Mesodermal cell (in vitro differentiated cells): ENCODE measurements around the gene MTHFR.

Experiments used
- H3K27ac ChIP-seq: 2 replicates; pipeline ENCODE4 v1.7.0; 2013; ENCODE audit warnings: mild to moderate bottlenecking, low read depth, low read length, moderate library complexity; ENCODE audit not compliant: severe bottlenecking
- H3K36me3 ChIP-seq: 2 replicates; pipeline ENCODE4 v1.7.1; 2013; ENCODE audit warnings: mild to moderate bottlenecking, low read length, moderate library complexity; ENCODE audit not compliant: control insufficient read depth, insufficient read depth
- H3K4me1 ChIP-seq: one replicate; pipeline ENCODE4 v1.7.1; 2013; ENCODE audit warnings: mild to moderate bottlenecking, low read length; ENCODE audit not compliant: insufficient read depth, control insufficient read depth, poor library complexity, severe bottlenecking
- H3K4me3 ChIP-seq: 2 replicates; pipeline ENCODE4 v1.7.0; 2013; ENCODE audit warnings: low read length, control low read depth, mild to moderate bottlenecking; ENCODE audit not compliant: insufficient read depth, poor library complexity, severe bottlenecking; ENCODE audit errors: extremely low read depth
- H3K9me3 ChIP-seq: 2 replicates; pipeline ENCODE4 v1.7.1; 2013; ENCODE audit warnings: mild to moderate bottlenecking, low read length, moderate library complexity; ENCODE audit not compliant: control insufficient read depth
- WGBS, 2 experiments: methylation state at CpG; one replicate each; pipeline ENCODE4 v1.1.5; 2013; ENCODE audit warnings: missing lambda C conversion rate in 2 of 2; ENCODE audit not compliant: insufficient coverage in 2 of 2; 5-methylcytosine and 5-hydroxymethylcytosine counted together

MTHFR gene

DNA sequence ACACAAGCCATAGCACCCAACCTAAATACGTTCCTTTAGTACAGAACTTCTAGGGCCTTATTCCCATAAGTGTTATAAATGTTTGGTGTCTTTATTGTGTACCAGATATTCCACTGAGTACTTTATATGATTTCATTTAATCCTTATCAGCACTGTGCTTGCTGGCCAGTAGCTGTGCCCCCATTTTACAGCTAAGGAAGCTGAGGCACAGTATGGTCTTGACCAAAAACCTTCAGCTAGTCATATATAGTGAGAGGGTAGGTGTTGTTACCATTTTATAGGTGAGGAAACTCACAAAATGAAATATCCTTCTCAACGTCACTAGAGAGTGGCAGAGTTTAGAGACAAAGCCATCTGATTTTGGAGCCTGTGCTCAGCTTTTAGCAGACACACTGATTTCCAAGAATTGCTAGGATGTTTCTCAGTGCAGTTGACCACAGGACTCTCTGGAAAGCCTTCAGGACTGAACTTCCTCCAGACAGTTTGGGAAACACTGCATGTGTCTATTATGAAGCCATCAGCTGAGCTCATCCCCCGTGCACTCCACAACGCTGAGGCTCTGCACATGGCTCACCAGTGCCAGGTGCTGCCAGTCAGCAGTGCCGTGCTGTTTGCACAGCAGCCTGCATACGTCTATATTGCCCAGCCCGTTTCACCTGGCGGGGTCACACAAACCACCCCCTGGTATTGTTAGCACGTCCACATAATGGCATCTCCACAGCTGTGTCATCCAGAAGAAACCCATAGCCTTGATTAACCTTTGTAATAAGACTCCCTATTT, 26.4 kb upstream of the MTHFR start:
- H3K36me3 ChIP-seq = peaks cover 99% of the 10 kb centered on the region
- H3K27ac ChIP-seq = no peak overlapping the region
- H3K4me1 ChIP-seq = no peaks in the 10 kb centered on the region
- no peaks in the 10 kb centered on the region for H3K9me3 ChIP-seq
- H3K4me3 ChIP-seq = no peak overlapping the region
- 99 to 100% methylated on average over 6 to 8 of the region's 9 CpGs for WGBS, 2 experiments

- H3K9me3 ChIP-seq = no peaks in the 10 kb centered on the region
- WGBS, 2 experiments = 96 to 97% methylated on average over 19 of the region's 19 CpGs
Observed at GRCh38 chr1:11828511-11828910, 22.7 kb upstream of the MTHFR start.

GRCh38 chr1:11826946-11827345, 21.2 kb upstream of the MTHFR start:
- Histone ChIP-seq H3K4me3 (no peak overlapping the region), H3K9me3 (no peaks in the 10 kb centered on the region), H3K27ac (no peak overlapping the region), H3K36me3 (peaks cover 99% of the 10 kb centered on the region), H3K4me1 (no peaks in the 10 kb centered on the region)
- 96 to 100% methylated on average over 6 of the region's 9 CpGs for WGBS, 2 experiments

More at GRCh38 chr1:11828511-11828910, 22.7 kb upstream of the MTHFR start:
- Histone ChIP-seq H3K4me3 (no peak overlapping the region), H3K36me3 (peaks cover 99% of the 10 kb centered on the region), H3K4me1 (no peaks in the 10 kb centered on the region), H3K27ac (no peak overlapping the region)

- Histone ChIP-seq H3K36me3 (peaks cover 98% of the 10 kb centered on the region), H3K4me1 (no peaks in the 10 kb centered on the region)
Observed at GRCh38 chr1:11825131-11825530, 19.4 kb upstream of the MTHFR start.

DNA sequence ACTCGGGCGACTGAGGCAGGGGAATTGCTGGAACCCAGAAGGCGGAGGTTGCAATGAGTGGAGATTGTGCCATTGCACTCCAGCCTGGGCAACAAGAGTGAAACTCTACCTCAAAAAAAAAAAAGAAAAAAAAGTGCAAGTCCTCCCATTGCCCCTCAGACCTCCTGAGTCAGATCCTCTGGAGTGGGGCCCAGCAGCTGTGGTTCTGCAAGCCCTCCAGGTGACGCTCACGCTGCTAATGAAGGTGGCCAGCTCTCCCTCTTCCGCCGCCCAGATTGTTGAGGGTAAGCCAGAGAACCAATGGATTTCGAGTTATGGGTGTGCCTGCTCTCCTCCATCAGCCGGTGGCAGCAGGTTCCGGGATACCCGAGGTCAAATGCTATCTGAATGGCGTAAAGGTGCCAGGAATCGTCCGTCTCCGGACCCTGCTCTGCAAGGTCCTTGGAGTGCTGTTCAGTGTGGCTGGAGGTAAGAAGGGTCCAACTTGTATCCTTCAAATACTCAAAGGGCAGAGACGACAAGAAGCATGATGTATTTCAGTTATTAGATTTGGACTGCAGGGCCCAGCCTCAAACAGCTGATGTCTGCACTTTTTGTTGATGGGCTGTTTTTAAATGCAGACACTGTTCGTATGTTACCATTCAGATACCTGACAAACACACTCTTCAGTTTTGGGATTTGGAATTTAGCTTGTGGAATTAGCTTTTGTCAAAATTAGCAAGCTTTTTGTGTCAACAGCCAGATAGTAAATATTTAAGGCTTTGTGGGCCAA, 17.8 kb upstream of the MTHFR start:
- no peaks in the 10 kb centered on the region for H3K9me3 ChIP-seq
- H3K36me3 ChIP-seq = peaks cover 98% of the 10 kb centered on the region
- H3K27ac ChIP-seq = no peak overlapping the region
- WGBS, 2 experiments = 96 to 97% methylated on average over 13 to 15 of the region's 17 CpGs
- H3K4me3 ChIP-seq = no peak overlapping the region
- H3K4me1 ChIP-seq = no peaks in the 10 kb centered on the region

More at GRCh38 chr1:11825131-11825530, 19.4 kb upstream of the MTHFR start:
- Histone ChIP-seq H3K27ac (no peak overlapping the region), H3K9me3 (no peaks in the 10 kb centered on the region), H3K4me3 (no peak overlapping the region)
- WGBS, 2 experiments = 100% methylated on average over 5 to 6 of the region's 7 CpGs

DNA sequence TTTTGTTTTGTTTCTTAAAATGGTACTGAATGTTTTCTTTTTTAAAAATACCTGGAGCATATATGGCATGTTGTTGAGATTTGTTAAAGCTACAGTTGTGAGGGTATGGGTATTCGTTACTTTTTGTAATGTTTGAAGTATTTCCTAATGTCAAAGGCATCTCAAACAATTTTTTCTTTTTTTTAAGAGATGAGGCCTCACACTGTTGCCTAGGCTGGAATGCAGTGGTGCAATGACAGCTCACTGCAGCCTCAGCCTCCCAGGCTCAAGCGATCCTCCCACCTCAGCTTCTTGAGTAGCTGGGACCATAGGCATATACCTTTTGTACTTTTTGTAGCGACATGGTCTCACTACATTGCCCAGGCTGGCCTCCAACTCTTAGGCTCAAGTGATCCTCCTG, 16.3 kb upstream of the MTHFR start:
- Histone ChIP-seq H3K4me1 (no peaks in the 10 kb centered on the region), H3K4me3 (no peak overlapping the region), H3K36me3 (peaks cover 98% of the 10 kb centered on the region), H3K27ac (peak overlapping the region; percentile 47), H3K9me3 (no peaks in the 10 kb centered on the region)
- WGBS, 2 experiments = 92 to 100% methylated on average over 1 to 2 of the region's 3 CpGs

DNA sequence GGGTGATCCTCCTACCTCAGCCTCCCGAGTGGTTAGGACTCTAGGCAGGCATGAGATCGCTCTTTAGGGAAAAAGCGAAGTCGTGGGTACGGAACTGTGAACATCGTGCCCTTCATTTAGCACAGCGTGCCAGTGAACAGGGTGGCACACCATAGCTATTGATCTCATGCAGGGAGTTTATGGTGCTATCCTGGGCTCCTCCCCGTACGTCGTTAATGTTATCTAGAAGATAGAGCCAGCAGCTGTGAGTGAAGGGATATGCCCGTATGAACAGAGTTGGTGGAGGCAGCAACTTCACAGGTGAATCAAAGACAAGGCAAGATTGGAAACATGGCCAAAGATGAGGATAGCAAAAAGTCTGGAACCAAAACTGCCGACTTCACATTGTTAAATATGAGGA, 11.4 kb upstream of the MTHFR start:
- Histone ChIP-seq H3K27ac (no peak overlapping the region), H3K4me1 (no peaks in the 10 kb centered on the region), H3K9me3 (no peaks in the 10 kb centered on the region), H3K4me3 (no peak overlapping the region), H3K36me3 (peaks cover 91% of the 10 kb centered on the region)
- 97 to 98% methylated on average over 6 to 12 of the region's 12 CpGs for WGBS, 2 experiments

GRCh38 chr1:11813021-11813420, 7.3 kb upstream of the MTHFR start:
- WGBS, 2 experiments = 90% methylated on average over 2 of the region's 5 CpGs; no CpG with 5 or more reads in 1 of the 2 experiments
- no peaks in the 10 kb centered on the region for H3K9me3 ChIP-seq
- no peaks in the 10 kb centered on the region for H3K4me1 ChIP-seq
- H3K27ac ChIP-seq = no peak overlapping the region
- H3K36me3 ChIP-seq = peaks cover 92% of the 10 kb centered on the region
- no peak overlapping the region for H3K4me3 ChIP-seq

- Histone ChIP-seq H3K27ac (no peak overlapping the region), H3K4me1 (peaks cover 14% of the 10 kb centered on the region), H3K36me3 (peaks cover 48% of the 10 kb centered on the region), H3K4me3 (peak overlapping the region; percentile 95), H3K9me3 (no peaks in the 10 kb centered on the region)
- 75% methylated on average over 2 of the region's 2 CpGs; no CpG with 5 or more reads in 1 of the 2 experiments for WGBS, 2 experiments
Observed at GRCh38 chr1:11807133-11807532, 1.4 kb upstream of the MTHFR start.

GRCh38 chr1:11806307-11806936, 658 bp upstream of the MTHFR start:
- no peaks in the 10 kb centered on the region for H3K9me3 ChIP-seq
- peaks cover 14% of the 10 kb centered on the region for H3K4me1 ChIP-seq
- peaks cover 41% of the 10 kb centered on the region for H3K36me3 ChIP-seq
- H3K4me3 ChIP-seq = peak overlapping the region; percentile 95
- WGBS, 2 experiments = 0 to 1% methylated on average over 9 to 14 of the region's 20 CpGs
- peak overlapping the region; percentile 79 for H3K27ac ChIP-seq
